Activated CD8-positive, alpha-beta memory T cell treated with anti-CD3 and anti-CD28 coated beads, Interleukin-2, amount 50 U/mL, for 1 hour (primary cell): ENCODE results near the gene GCK.
"Not testable (repeated sequence)": the region's sequence is repeated elsewhere in the genome, so short reads cannot be mapped to it uniquely, and the experiment has no call there.

Source experiments
- DNase-seq: peaks from one replicate; pipeline ENCODE4 v3.0.0-alpha.2; 2020; ENCODE audit errors: extremely low read depth

GCK gene

DNA sequence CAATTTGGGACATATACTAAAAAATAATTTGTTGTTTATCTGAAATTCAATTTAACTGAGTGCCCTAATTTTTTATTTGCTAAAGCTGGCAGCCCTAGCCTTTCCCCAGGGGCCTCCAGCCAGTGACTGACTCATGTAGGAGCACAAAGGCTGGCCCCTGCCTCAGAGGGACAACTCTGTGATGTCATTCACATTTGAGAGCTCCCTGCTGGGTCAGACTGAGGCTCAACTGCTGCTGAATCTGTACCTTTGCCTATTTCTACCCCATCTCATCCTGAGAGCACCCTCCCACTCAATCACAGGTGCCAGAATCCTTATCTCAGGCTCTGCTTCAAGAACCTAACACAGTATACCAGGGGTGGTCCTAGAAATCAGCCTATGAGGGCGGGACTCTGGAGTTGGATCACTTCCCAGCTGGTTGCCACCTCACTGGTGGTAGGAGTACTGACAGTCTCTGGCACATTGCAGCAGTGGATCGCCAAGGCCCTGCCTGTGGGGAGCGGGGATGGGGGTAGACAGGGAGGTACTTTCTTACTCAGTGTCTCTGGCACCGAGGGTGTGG is 11.6 kb downstream of the GCK start:
- DNase-seq: no peak

DNA sequence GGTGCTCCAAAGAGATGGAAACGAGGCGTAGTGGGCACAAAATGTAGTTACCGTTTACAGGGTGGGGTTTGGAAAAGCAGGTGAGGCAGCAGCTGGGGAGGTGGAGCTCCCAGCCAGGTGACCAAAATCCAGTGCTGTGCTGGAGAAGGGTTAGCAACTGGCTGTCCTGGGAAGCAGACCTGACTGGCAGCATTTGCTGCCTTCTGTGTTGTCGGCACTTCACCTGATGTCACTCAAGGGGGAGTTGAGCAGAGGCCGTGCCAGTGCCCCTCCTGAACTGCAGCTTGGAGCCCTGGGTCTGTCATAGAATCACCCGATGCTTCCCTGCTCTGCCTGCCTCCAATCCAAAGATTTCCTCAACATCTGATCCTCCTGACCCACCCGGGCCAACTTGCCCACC is 12.8 kb downstream of the GCK start:
- no peak for DNase-seq

DNA sequence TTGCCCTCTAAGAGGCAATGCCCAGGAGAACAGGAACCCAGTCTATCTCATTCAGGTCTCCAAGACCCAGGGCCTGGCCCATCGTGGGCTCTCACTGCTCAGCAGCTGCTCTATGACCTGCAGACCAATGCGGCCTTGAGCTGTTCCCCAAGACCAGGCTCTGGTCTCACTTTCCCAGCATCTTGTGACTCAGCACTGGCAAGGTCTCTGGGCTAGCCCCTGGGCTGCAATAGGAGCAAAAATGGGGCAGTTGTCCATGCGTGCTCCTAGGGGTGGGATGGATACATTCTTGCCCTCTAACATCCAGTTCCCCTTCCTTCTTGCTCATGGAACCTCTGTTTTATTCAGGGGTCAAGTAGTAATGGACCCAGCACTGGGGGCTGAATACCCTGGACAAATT is 13.5 kb downstream of the GCK start:
- no peak for DNase-seq

DNA sequence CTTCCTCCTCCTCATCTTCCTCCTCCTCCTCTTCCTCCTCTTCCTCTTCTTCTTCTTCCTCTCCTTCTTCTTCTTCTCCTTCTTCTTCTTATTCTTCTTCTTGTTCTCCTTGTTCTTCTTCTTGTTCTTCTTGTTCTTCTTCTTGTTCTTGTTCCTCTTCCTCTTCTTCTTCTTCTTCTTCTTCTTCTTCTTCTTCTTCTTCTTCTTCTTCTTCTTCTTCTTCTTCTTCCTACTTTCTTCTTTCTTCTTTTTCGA is 14.6 kb downstream of the GCK start:
- not testable (repeated sequence) for DNase-seq

DNA sequence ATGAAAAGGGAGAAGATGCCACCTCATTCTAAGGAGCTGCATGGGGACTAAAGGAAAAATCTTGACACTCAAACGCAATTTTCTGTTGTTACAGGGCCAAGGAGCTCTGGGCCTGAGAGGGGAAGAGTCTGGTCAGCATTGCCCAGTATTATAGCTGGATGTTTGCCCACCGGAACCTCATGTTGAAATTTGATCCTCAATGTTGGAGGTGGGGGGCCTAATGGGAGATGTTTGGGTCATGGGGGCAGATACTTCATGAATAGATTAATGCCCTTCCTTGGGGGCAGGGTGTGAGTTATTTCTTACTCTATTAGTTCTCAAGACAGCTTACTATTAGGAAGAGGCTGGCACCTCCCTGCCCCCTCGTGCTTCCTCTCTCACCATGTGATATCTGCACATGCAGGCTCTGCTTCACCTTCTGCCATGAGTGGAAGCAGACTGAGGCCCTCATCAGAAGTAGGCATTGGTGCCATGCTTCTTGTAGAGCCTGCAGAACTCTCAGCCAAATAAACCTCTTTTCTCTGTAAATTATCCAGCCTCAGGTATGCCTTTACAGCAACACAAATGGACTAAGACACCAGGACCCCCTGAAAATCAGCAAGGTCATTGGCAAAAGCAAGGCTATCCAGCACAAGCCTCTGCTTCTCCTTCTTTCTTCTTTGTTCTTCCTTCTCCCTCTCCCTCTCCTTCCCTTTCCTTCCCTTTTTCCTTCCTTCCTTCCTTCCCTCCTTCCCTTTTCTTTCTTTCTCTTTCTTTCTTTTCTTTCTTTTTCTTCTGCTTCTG is 15.1 kb downstream of the GCK start:
- no peak for DNase-seq

DNA sequence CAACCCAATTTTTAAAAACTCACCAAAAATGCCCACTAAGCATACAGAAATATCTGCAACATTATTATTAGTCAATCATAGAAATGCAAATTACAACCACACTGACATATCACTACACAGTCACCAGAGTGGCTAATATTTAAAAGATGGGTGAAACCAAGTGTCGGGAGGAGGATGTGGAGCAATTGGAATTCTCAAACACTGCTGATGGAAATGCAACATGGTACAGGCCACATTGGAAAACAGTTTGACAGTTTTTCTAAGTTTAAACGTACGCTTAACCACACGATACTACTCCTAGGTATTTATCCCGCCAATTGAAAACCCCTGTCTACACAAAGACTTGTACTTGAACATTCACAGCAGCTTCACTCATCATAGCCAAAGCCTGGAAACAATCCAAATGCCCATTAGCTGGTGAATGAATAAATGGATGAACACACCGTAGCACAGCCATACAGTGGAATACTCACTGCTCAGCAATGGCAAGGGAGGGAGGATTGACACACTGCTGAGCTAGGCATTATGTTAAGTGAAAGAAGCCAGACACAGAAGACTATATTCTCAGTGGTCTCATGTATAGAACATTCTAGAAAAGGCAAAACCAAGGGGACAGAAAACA is 16.3 kb downstream of the GCK start:
- DNase-seq: no peak

DNA sequence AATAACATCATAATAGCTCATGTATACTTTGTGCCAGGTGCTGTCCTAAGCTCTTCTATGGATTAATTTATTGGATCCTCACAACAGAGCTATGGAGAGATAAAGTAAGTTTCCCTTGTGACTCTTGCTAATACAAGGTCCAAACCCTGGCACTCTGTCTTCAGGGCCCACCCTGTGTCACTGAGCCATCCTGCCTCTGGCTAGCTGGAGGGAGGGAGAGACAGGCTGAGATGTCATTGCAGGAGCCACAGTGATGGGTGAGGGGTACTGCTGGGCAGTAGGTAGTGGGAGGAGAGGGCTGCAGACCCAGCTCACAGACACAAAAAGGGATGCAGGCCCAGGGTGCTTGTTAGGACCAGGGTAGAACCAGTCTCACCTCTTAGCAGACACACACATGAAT is 16.9 kb downstream of the GCK start:
- no peak for DNase-seq

DNA sequence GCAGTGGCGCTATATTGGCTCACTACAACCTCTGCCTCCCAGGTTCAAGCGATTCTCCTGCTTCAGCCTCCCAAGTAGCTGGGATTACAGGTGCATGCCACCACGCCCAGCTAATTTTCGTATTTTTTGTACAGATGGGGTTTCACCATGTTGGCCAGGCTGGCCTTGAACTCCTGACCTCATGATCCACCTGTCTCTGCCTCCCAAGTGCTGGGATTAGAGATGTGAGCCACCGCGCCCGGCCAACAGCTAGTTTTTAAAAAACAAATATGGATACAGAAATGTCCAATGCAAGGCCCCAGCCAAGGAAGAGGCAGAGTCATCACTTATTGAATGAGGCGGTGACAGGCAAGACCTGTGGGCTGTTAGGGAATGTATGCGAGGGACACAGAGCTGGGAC is 17.3 kb downstream of the GCK start:
- DNase-seq: not testable (repeated sequence)

DNA sequence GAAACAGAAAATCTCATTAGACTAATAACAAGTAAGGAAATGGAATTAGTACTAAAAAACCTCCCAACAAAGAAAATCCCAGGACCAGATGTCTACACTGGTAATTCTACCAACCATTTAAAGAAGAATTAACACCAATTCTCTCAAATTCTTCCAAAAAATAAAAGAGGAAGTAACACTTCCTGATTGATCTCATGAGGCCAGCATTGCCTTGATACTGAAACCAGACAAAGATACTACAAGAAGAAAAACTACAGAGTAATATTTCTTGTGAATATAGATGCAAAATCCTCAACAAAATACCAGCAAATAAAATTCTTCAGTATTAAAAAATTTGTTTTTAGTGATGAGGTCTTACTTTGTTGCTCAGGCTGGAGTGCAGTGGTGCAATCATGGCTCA is 21.3 kb downstream of the GCK start:
- DNase-seq: no peak

DNA sequence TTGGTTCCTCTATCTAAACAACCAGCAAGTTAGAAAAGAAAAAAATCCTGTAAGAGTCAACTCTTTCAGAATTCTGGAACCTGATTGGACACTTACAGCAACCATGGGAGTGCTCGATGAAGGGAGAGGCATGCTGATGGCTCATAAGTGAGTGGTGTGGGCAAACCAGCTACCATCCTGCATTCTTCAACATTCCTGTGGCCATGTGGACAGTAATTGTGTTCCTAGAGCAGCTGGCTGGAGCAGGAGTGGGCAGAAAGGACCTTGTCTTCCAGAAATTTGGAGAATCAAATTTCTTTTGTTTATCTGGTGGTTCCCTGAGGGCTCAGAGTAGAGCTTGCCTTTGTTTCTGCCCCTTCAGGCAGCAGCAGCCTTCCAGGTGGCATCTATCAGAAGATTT is 25.6 kb downstream of the GCK start:
- no peak for DNase-seq

DNA sequence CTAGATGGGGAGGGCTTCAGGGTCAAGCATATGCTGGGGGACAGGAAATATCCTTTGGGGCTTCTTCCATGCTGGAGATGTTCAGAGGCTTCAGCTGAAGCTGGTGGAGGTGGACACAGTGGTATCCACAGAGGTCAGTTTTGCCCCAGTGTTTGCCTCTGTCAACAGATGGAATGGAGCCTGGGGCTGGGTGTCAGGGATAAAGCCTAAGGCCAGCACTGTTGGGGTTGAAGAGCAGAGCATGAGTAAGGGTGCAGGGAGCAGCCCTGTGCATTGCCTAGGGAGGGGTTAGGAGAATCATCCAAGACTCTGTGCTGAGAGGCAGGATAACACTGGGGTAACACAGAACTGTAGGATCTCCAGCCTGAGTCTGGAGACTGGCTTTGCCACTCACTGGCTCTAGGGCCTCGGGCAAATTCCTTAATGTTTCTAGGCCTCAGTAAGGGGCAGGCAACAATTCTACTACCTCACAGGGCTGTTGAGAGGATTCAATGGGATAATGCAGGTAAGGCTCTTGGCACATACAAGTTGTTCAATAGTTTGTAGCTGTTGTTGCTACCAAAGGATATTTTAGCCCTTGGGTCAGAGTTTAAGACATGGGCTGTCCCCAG is 26.3 kb downstream of the GCK start:
- no peak for DNase-seq

DNA sequence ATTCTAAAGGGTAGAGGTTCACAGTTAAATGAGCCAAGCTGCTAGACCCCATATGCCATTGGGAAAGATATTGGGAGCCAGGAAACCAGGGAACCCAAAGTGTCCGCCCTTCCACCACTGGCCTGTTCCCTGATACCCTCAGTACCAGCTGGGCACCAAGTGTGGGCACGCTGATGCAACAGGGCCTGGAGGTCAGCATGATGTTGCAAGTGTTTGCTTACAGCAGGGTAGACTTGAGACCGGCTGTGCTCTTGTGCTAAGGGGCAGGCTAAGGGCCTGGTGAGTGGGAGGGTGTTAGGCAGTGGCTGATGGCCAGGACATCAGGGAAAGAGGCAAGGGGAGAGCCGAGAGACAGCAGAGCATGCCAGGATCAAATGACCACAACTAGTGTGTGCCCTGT is 27.1 kb downstream of the GCK start:
- DNase-seq: no peak

DNA sequence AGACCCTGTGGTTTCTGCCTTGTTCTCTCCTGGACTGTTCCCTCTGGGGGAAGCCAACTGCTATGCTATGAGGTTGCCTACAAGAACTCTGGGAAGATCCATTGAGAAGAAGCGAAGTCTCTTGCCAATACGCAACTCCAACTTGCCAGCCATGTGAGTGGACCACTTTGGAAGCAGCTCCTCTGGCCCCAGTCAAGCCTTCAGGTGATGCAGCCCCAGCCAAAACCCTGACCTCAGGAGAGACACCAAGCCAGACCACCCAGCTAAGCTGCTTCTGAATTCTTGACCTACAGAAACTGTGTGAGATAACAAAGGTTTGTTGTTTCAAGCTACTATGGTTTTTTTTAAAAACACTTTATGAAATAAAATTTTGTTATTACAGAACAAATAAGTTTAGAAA is 27.9 kb downstream of the GCK start:
- no peak for DNase-seq

DNA sequence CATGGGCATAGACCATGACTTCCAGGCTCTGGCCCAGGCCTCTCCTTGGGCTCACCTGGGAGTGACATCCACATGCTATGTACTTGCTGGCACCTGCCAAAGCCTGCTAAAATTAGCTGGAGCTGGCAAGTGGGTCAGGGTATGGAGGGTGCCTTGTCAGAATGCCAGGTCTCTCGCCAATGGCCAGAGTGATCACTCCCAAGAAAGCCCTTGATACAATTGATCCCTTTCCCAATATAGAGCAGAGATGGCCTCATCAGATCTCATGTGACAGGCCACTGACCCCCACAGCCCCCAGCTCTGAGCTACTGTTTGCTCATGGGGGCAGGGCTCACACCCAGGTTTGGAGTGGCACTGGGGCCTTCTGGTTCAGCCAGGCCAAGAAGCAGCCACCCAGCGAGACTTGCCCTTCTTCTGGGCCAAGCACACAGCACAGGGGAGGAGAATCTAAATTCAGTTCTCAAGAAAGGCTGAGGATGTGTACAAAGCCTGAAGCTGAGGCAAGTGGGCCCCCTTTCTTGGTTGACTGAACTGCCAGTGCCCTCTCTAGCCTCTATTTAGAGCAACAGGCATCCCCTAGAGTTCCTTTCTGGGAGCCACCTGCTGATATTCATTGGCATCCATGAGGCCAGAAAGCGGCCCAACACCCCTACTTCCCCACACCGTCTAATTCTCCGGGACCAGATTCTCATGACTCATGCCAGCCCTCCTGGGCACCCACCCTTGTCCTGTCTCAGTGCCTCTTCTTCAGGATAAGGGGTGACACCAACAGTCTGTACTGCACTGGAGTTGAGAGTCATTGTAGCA is 29.2 kb downstream of the GCK start:
- no peak for DNase-seq

DNA sequence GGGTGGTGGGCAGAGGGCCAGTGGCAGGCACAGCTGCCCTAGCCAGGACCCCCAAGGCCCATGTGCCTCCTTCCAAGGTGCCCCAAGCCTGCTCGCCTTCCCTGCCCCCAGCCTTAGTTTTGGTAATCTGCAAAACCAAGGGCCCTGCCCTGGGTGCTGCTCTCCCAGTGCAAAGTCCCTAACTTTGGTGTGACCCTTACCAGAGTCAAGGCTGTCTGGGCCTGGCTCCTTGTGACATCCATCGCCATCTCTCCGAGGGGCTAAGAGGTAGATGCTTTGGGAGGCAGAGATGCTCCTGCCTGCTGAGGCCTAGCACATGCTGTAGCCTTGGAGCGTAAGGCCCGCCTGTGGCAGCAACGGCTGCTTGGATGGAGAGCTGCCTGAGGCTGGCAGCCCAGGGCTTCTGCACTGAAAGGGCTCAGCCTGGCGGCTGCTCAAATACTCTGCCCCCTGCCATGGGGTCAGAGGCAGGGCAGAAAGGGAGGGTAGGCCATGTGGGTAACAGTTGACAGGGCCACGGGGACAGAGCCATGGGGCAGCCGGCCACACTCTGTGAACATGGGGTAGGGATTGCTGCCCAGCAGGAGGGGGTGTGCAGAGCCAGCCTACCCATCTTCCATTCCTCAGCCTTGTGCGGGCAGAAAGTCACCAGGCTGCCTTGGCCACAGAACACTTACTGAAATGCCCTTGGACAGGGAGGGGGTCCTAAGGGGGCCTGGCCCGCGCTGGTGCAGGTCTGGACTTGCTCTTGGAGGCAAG is 30.2 kb downstream of the GCK start:
- DNase-seq: no peak

DNA sequence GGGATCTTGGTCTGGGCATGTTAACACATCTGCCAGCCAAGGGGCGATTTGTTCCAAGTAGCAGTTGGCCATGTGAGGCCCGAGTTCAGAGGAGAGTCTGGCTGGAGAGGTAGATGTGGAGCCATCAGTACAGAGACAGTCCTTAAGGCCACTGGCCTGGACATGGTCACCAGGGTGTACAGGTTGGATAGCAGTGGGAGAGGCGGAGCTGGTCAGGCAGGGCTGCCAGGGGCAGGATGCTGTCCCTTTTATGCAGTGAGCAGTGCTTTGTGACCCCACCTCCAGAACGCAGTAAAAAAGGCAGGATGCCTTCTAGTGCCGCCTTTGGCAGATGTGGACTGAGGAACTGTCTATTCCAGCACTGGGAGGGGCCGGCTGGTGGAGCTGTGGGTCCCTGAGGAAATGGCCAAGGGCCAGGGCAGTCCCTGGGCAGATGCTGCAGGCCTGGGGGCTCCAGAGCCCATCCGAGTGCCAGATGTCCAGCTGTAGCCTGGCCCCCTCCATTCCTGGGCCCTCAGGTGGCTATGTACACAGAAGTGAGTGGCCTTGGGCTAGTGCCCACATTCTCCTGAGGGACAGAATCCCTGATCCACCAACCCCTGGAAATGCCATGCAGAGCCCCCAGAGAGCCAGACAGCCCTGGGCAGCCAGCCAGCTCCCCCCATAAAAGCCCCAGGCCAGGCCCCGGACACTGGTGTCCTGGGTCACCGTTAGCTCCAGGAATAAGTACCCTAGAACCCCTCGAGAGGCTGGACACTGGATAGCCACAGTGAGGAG is 31.0 kb downstream of the GCK start:
- no peak for DNase-seq

DNA sequence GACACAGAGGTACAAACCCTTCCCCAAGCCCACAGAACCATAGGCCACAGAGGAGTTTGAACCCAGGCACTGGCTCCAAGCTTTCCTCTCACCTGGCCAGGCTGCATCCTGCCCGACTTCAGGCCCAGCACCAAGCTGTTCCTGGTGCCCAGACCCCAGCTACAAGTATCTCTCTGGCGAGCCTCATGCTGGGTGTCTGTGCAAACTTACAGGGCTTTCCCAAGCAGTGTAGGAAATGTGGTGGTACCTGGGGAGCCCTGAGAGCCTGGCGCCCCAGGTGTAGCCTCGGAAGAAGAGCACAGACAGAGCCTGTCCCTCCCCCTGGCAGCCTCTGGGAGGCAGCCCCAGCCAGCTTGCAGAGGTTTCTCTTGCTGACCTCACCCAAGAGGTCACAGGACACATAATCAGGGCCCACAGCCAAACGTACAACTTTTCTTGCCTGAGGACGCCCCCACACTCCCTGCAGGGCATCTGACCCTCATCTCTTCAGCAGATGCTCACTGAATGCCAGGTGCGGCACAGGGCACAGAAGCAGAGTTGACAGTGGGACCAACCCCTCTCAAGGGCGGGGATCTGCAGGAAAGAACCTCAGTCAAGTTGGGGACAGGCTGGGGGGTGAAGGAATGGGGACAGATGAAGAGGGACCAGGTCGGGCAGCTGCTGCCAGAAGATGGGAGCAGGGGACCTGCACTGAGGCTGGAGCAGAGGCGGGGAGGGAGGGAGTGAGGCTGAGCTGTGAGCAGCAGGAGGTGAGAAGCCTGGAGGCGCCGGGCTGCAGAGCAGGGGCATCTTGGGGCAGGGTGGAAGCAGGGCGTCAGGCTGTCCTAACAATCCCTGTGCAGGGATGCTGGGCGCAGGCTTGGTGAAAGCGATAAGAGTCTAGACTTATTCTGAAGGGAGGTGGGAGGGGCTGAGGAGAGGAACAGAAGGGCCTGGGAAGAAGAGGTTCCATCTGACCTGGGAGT is 31.8 kb downstream of the GCK start:
- DNase-seq: no peak

DNA sequence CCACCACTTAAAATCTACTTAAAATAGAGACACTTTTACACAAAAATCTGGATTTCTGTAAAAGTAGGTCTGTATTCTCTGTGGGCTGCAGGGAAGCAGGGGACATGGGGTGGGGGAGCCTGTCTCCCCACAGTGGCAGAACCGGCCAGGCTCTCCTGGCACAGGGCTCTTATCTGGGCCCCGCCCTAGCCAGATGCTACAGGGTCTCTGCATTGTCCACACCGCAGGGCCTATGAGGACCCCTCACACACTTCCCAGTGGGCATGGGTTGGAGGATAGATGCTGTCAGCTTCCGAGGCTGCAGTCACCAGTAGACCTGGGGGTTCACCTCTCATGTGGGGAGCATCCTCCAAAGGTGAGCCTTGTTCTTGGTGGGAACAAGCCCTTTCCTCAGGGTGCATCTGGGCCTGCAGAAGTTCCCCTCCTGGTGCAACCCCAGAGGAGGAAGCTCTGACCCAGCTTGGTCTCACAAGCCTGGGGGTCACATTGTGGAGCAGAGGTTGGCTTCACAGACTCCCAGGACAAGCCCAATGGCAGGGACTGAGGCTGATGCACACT is 32.7 kb downstream of the GCK start:
- no peak for DNase-seq
